ENCODE results near the gene ANGPTL2.

The ANGPTL2 gene

DNA sequence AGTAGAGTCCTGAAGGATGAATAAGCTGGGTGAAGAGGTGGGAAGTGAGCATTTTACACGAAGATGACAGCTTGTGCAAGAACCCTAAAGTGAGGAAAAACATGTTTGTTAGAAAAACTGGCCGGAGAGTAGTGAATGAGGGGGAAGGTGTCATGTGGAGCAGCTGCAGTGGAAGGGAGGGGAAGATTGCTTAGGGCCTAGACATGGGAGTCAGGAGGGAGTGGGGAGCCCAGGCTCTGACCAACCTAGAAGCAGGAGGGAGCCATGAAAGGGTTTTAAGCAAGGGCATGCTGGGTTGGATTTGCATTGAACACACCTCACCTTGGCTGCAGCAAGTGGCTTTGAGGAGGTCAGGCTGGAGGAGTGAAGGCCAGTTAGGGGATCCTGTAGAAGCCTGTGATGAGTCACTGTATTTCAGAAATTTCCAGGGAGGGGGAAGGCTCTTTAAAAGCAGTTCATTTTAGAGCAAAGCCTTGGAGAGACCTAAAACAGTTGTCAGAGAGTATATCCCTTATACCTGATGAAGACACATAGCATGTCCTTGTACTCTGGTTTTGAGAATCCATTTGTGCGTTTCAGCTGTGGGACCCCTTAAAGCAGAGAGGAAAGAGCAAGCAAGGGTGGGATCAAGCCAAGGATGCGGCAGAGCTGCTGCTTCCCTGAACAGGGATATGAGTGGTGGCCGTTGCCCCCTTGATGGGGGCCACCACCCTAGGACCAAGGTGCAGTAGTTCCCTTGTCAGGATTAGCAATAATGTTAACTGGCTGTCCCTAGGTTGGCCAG, 45.4 kb downstream of the ANGPTL2 start:
- peaks cover 24% of the 10 kb centered on the region for H3K4me1 ChIP-seq (ENCODE audit: low read length)
- no peaks in the 10 kb centered on the region for H3K27me3 ChIP-seq (replicated peaks; ENCODE audit: insufficient read depth, low read length)
- no peaks in the 10 kb centered on the region for H3K9me3 ChIP-seq (replicated peaks; ENCODE audit: insufficient read depth, low read length)
- no peak for TF ChIP-seq EZH2 (optimal IDR thresholded peaks at IDR 0.05; ENCODE audit: low read depth, low read length)
- TF ChIP-seq EZH2phosphoT487 (IDR thresholded peaks at IDR 0.05; ENCODE audit: low read length) = no peak
- no peak for TF ChIP-seq CTCF (IDR thresholded peaks at IDR 0.05; ENCODE audit: low read length)
- DNase-seq = no peak
- no peak overlapping the region for H3K9ac ChIP-seq (ENCODE audit: low read length)
- no peak overlapping the region for H2AFZ ChIP-seq (ENCODE audit: low read length)
- no peak overlapping the region for H3K4me3 ChIP-seq (ENCODE audit: low read length)
- H3K9me2 ChIP-seq (replicated peaks; ENCODE audit: insufficient read depth, low read length) = no peaks in the 10 kb centered on the region
- H3F3A ChIP-seq (ENCODE audit: insufficient read depth, low read length) = peaks cover 15% of the 10 kb centered on the region; the same call in 1 of the 2 replicates
- H3K4me2 ChIP-seq (ENCODE audit: low read depth, low read length) = no peak overlapping the region
- H3K27ac ChIP-seq (ENCODE audit: low read length) = no peak overlapping the region
- no peaks in the 10 kb centered on the region for H3K36me3 ChIP-seq (replicated peaks; ENCODE audit: insufficient read depth, low read length)
- no peaks in the 10 kb centered on the region for H3K79me2 ChIP-seq (ENCODE audit: low read length)
- no peaks in the 10 kb centered on the region for H4K20me1 ChIP-seq (ENCODE audit: insufficient read depth, low read length)

- H3K36me3 ChIP-seq (replicated peaks; ENCODE audit: insufficient read depth, low read length) = no peaks in the 10 kb centered on the region
- H3K4me2 ChIP-seq (ENCODE audit: low read depth, low read length) = peak overlapping the region; percentile 45; the same call in 1 of the 2 replicates
- no peaks in the 10 kb centered on the region for H3K9me2 ChIP-seq (replicated peaks; ENCODE audit: insufficient read depth, low read length)
- peak overlapping the region; percentile 71; the same call in 1 of the 2 replicates for H3K27ac ChIP-seq (ENCODE audit: low read length)
- H3K27me3 ChIP-seq (replicated peaks; ENCODE audit: insufficient read depth, low read length) = no peaks in the 10 kb centered on the region
- H3K4me1 ChIP-seq (ENCODE audit: low read length) = peaks cover 24% of the 10 kb centered on the region
- H3K4me3 ChIP-seq (ENCODE audit: low read length) = no peak overlapping the region
- H3K9me3 ChIP-seq (replicated peaks; ENCODE audit: insufficient read depth, low read length) = no peaks in the 10 kb centered on the region
- TF ChIP-seq EZH2phosphoT487 (IDR thresholded peaks at IDR 0.05; ENCODE audit: low read length) (no peak), EZH2 (optimal IDR thresholded peaks at IDR 0.05; ENCODE audit: low read depth, low read length) (no peak), CTCF (IDR thresholded peaks at IDR 0.05; ENCODE audit: low read length) (no peak)
- H3K9ac ChIP-seq (ENCODE audit: low read length) = peak overlapping the region; percentile 33; the same call in 1 of the 2 replicates
- H3F3A ChIP-seq (ENCODE audit: insufficient read depth, low read length) = peaks cover 15% of the 10 kb centered on the region; the same call in 1 of the 2 replicates
- DNase-seq = peak; percentile 24
- H4K20me1 ChIP-seq (ENCODE audit: insufficient read depth, low read length) = no peaks in the 10 kb centered on the region
- no peaks in the 10 kb centered on the region for H3K79me2 ChIP-seq (ENCODE audit: low read length)
- no peak overlapping the region for H2AFZ ChIP-seq (ENCODE audit: low read length)
Observed at GRCh38 chr9:127075624-127076372, 46.6 kb downstream of the ANGPTL2 start.

- peak overlapping the region; percentile 45 for H3K4me2 ChIP-seq (ENCODE audit: low read depth, low read length)
- no peaks in the 10 kb centered on the region for H4K20me1 ChIP-seq (ENCODE audit: insufficient read depth, low read length)
- H3K79me2 ChIP-seq (ENCODE audit: low read length) = no peaks in the 10 kb centered on the region
- H3K4me1 ChIP-seq (ENCODE audit: low read length) = peaks cover 24% of the 10 kb centered on the region
- H3K27me3 ChIP-seq (replicated peaks; ENCODE audit: insufficient read depth, low read length) = no peaks in the 10 kb centered on the region
- H3K9me2 ChIP-seq (replicated peaks; ENCODE audit: insufficient read depth, low read length) = no peaks in the 10 kb centered on the region
- TF ChIP-seq EZH2phosphoT487 (IDR thresholded peaks at IDR 0.05; ENCODE audit: low read length) = no peak
- TF ChIP-seq EZH2 (optimal IDR thresholded peaks at IDR 0.05; ENCODE audit: low read depth, low read length) = no peak
- peak; percentile 18; the same call in 1 of the 2 replicates for TF ChIP-seq CTCF (IDR thresholded peaks at IDR 0.05; ENCODE audit: low read length)
- H2AFZ ChIP-seq (ENCODE audit: low read length) = no peak overlapping the region
- DNase-seq = peak; percentile 52
- no peaks in the 10 kb centered on the region for H3K36me3 ChIP-seq (replicated peaks; ENCODE audit: insufficient read depth, low read length)
- H3F3A ChIP-seq (ENCODE audit: insufficient read depth, low read length) = peaks cover 15% of the 10 kb centered on the region; the same call in 1 of the 2 replicates
- H3K27ac ChIP-seq (ENCODE audit: low read length) = peak overlapping the region; percentile 71; the same call in 1 of the 2 replicates
- peak overlapping the region; percentile 33; the same call in 1 of the 2 replicates for H3K9ac ChIP-seq (ENCODE audit: low read length)
- no peaks in the 10 kb centered on the region for H3K9me3 ChIP-seq (replicated peaks; ENCODE audit: insufficient read depth, low read length)
- no peak overlapping the region for H3K4me3 ChIP-seq (ENCODE audit: low read length)
Observed at GRCh38 chr9:127074561-127075548, 47.6 kb downstream of the ANGPTL2 start.
